Osteoblast (primary cell): ENCODE data around the gene CXCL17. TPM values are rescaled to one million over a fixed set of nuclear protein-coding genes. Genes with fewer than 3 reads are reported as not detected.

Experiments used
- DNase-seq: peaks from one replicate; pipeline ENCODE4 v3.0.0; 2011; ENCODE audit warnings: low spot score, mixed read lengths; ENCODE audit not compliant: insufficient read length; ENCODE audit errors: missing footprints
- H2AFZ ChIP-seq: 2 replicates; pipeline ENCODE4 v1.6.0; 2011; ENCODE audit warnings: mild to moderate bottlenecking, low read length
- H3K27ac ChIP-seq: 2 replicates; pipeline ENCODE4 v1.5.1; 2011; ENCODE audit warnings: mild to moderate bottlenecking, low read depth, low read length, moderate library complexity
- H3K27me3 ChIP-seq: 2 replicates; pipeline ENCODE4 v1.6.0; 2012; ENCODE audit warnings: mild to moderate bottlenecking, control low read depth, inconsistent platforms, low read length, moderate library complexity; ENCODE audit not compliant: insufficient read depth
- H3K36me3 ChIP-seq: 2 replicates; pipeline ENCODE4 v1.5.1; 2011; ENCODE audit warnings: mild to moderate bottlenecking, low read length, control low read depth, moderate library complexity; ENCODE audit not compliant: insufficient read depth
- H3K4me1 ChIP-seq: 2 replicates; pipeline ENCODE4 v1.5.1; 2011; ENCODE audit warnings: mild to moderate bottlenecking, low read length, control low read depth, moderate library complexity; ENCODE audit not compliant: insufficient read depth
- H3K4me2 ChIP-seq: 2 replicates; pipeline ENCODE4 v1.6.0; 2011; ENCODE audit warnings: mild to moderate bottlenecking, low read length; ENCODE audit not compliant: insufficient read depth
- H3K4me3 ChIP-seq: fragments of 200-600 bp; sonication (generic); 3 replicates; pipeline ENCODE4 v1.5.1; 2012; ENCODE audit warnings: mild to moderate bottlenecking, low read length, inconsistent platforms; ENCODE audit not compliant: insufficient read depth
- H3K79me2 ChIP-seq: 2 replicates; pipeline ENCODE4 v1.6.0; 2012; ENCODE audit warnings: mild to moderate bottlenecking, low read length, control low read depth, inconsistent platforms; ENCODE audit not compliant: insufficient read depth
- H3K9me3 ChIP-seq: 2 replicates; pipeline ENCODE4 v1.5.1; 2011; ENCODE audit warnings: low read depth, low read length, control low read depth
- H4K20me1 ChIP-seq: 2 replicates; pipeline ENCODE4 v1.6.0; 2012; ENCODE audit warnings: mild to moderate bottlenecking, low read length, control low read depth; ENCODE audit not compliant: insufficient read depth
- total RNA-seq: library from RNA; depleted of rRNA; stranded (reverse); fragments of >200 nt; gene quantifications from 2 replicates; pipeline ENCODE4 v1.2.3, GENCODE V29; 2012
- TF ChIP-seq, protein P1 (sequence below): IDR thresholded peaks from 2 replicates; pipeline ENCODE4 v1.5.1; 2011; ENCODE audit warnings: mild to moderate bottlenecking, low read depth, low read length, moderate library complexity; ENCODE audit errors: extremely low read depth

CXCL17 gene
- total RNA-seq, 1 donor, result not detected

DNA sequence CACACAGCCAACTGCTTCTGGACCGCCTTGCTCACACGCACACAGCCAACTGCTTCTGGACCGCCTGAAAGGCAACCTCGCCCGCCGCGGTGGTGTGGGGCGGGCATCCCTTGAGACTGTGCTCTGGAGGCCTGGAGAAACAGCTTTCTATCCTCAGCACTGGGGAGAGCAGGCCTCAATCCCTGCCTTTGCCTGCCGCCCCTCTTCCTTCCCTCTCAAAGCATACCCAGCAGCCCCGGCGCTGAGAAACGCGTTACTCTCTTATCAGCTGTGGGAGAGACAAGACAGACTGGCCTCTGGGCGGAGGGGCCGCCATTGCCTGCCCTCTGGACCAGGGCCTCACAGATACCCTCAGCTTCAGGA, 18.4 kb downstream of the CXCL17 start:
- peak overlapping the region; percentile 81 for H3K4me3 ChIP-seq
- TF ChIP-seq, protein P1, sequence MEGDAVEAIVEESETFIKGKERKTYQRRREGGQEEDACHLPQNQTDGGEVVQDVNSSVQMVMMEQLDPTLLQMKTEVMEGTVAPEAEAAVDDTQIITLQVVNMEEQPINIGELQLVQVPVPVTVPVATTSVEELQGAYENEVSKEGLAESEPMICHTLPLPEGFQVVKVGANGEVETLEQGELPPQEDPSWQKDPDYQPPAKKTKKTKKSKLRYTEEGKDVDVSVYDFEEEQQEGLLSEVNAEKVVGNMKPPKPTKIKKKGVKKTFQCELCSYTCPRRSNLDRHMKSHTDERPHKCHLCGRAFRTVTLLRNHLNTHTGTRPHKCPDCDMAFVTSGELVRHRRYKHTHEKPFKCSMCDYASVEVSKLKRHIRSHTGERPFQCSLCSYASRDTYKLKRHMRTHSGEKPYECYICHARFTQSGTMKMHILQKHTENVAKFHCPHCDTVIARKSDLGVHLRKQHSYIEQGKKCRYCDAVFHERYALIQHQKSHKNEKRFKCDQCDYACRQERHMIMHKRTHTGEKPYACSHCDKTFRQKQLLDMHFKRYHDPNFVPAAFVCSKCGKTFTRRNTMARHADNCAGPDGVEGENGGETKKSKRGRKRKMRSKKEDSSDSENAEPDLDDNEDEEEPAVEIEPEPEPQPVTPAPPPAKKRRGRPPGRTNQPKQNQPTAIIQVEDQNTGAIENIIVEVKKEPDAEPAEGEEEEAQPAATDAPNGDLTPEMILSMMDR, result no peak

DNA sequence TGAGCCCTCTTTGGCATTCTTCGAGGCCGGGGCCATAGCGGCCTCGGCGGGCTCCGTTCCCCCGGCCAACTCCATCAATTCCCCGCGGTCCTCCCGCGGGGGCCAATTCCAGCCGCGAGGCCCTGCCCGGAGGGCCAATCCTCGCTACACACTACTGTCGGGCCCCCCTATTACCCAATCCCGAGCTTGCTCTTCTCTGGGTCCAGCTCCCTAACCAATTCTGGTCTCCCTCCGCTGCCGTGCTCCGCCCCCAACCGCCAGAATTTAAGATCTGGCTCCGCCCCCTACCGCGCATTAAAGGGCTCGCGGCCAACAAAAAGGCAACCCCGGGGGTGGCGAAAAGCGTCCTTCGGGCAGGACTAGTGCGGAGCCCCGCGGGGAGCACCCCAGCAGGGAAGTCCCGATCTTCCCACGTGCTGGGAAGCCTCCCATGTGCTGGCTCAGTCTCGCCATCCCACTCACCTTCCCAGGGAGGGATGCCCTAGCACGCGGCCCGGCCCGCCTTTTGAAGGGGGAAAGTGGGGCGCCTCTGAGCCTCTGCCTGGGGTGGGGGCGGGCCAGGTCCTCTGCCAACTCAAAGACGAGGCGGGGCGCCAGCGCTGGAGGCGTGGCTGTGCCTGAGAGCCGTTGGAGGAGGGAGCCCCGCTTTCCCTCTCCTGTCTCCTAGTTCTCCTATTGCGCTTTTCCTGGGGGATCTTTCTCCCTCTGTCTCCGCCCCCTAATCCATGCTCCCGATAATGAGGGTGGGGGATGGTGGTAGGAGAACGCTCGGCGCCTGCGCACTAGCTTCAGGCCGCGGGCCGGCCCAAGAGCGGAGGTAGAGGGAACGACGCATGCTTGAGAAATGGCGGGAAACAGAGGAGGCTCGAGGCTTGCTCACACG, 19.0 kb downstream of the CXCL17 start:
- H3K4me3 ChIP-seq, result peak overlapping the region; percentile 81
- H3K27me3 ChIP-seq, result no peaks in the 10 kb centered on the region
- DNase-seq, result peak; percentile 99

More for the DNA sequence above, 18.4 kb downstream of the CXCL17 start:
- DNase-seq, result no peak
- Histone ChIP-seq H3K27me3 (no peaks in the 10 kb centered on the region), H3K79me2 (no peaks in the 10 kb centered on the region), H2AFZ (peak overlapping the region; percentile 90), H3K4me2 (peak overlapping the region; percentile 95), H3K9me3 (no peaks in the 10 kb centered on the region), H3K36me3 (no peaks in the 10 kb centered on the region), H3K27ac (no peak overlapping the region), H4K20me1 (peaks cover 15% of the 10 kb centered on the region), H3K4me1 (peaks cover 20% of the 10 kb centered on the region)

DNA sequence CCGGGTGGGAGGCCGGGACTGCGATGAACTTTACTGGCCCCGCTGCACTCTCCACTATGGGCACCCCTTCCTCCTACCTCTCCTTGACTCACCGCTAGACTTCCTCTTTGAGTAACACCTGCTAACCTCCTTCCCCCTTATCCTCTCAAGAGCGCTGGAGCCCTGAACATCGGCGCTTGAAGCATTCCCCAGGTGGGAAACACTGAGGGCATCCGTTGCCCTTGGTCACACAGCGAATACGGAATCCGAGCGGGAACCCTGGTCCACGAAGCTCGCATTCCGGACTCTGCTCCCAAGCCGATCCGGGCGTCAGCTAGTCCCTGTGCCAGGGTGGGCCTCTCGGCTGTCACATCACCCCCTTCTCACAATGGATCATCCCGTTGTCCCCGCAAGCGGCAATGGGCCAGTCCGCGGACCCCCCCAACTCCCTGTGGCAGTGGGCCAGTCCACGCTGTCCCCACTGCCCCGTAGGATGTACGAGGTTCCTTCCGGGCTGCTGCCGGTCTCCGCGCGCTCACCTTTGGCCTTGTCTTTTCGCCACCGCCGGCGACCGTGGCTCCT, 19.8 kb downstream of the CXCL17 start:
- Histone ChIP-seq H3K36me3 (no peaks in the 10 kb centered on the region), H3K27me3 (no peaks in the 10 kb centered on the region), H3K4me1 (peaks cover 20% of the 10 kb centered on the region), H3K4me2 (peak overlapping the region; percentile 95), H3K27ac (no peak overlapping the region), H4K20me1 (peaks cover 15% of the 10 kb centered on the region), H2AFZ (peak overlapping the region; percentile 92), H3K79me2 (no peaks in the 10 kb centered on the region), H3K9me3 (no peaks in the 10 kb centered on the region), H3K4me3 (peak overlapping the region; percentile 81)
- TF ChIP-seq, protein P1, result no peak
- DNase-seq, result no peak

More for the DNA sequence above, 19.0 kb downstream of the CXCL17 start:
- Histone ChIP-seq H3K4me2 (peak overlapping the region; percentile 95), H3K79me2 (no peaks in the 10 kb centered on the region), H4K20me1 (peaks cover 15% of the 10 kb centered on the region), H3K4me1 (peaks cover 20% of the 10 kb centered on the region), H3K36me3 (no peaks in the 10 kb centered on the region), H3K9me3 (no peaks in the 10 kb centered on the region), H2AFZ (peak overlapping the region; percentile 92), H3K27ac (no peak overlapping the region)
- TF ChIP-seq, protein P1, result no peak
